SK-N-SH (cell line): ENCODE data around the gene DYNLT1. TPM values are rescaled to one million over a fixed set of nuclear protein-coding genes. Genes with fewer than 3 reads are reported as not detected.

ENCODE experiments used
- CTCF ChIA-PET: fragments of 300-600, 350-600 bp; formaldehyde crosslinking; extraction: SDS; loops from one replicate; lab custom pipeline; 2021; lab: Yijun Ruan, JAX
- POLR2A ChIA-PET: fragments of 350-600 bp; sonication (Branson Sonifier 250); formaldehyde crosslinking; extraction: SDS; loops from one replicate; lab custom pipeline; 2020; ENCODE audit warnings: antibody characterized with exemption, inconsistent platforms; lab: Yijun Ruan, JAX
- DNase-seq: peaks from one replicate; pipeline ENCODE4 v3.0.0; 2012
- H2AFZ ChIP-seq: fragments of 200-600 bp; sonication (generic); 2 replicates; pipeline ENCODE4 v1.8.1; 2016; ENCODE audit warnings: antibody characterized with exemption, mild to moderate bottlenecking, low read depth
- H3F3A ChIP-seq: fragments of 200-600 bp; sonication (generic); replicated peaks from 2 replicates; pipeline ENCODE3; 2016; ENCODE audit warnings: antibody characterized with exemption, mild to moderate bottlenecking; ENCODE audit not compliant: insufficient read depth
- H3K27ac ChIP-seq, 2 experiments: fragments of 200-500 bp in 1 of 2; fragments of 200-600 bp in 1 of 2; sonication (Bioruptor generic) in 1 of 2; sonication (generic), shearing (Covaris generic) in 1 of 2; 2 replicates each; pipeline versions ENCODE4 v1.5.1 to v1.6.1; 2014 to 2016; ENCODE audit warnings: low read depth in 2 of 2, inconsistent platforms in 1 of 2, low read length in 1 of 2, mild to moderate bottlenecking in 1 of 2, mixed read lengths in 1 of 2
- H3K27me3 ChIP-seq: fragments of 200-600 bp; sonication (generic), shearing (Covaris generic); 2 replicates; pipeline ENCODE4 v1.6.1; 2016; ENCODE audit warnings: mixed run types; ENCODE audit not compliant: insufficient read depth
- H3K36me3 ChIP-seq, 2 experiments: fragments of 200-500 bp in 1 of 2; fragments of 200-600 bp in 1 of 2; sonication (Bioruptor generic) in 1 of 2; sonication (generic) in 1 of 2; replicated peaks in 1 of 2; 2 replicates each; pipeline versions ENCODE3 to v1.5.1; 2014 to 2016; ENCODE audit warnings: low read length in 1 of 2, mild to moderate bottlenecking in 1 of 2; ENCODE audit not compliant: insufficient read depth in 2 of 2, control insufficient read depth in 1 of 2
- H3K4me1 ChIP-seq, 2 experiments: fragments of 200-500 bp in 1 of 2; fragments of 200-600 bp in 1 of 2; sonication (Bioruptor generic) in 1 of 2; sonication (generic), shearing (Covaris generic) in 1 of 2; 2 replicates each; pipeline versions ENCODE4 v1.5.1 to v1.6.1; 2014 to 2016; ENCODE audit warnings: low read depth in 1 of 2, low read length in 1 of 2, mixed run types in 1 of 2; ENCODE audit not compliant: insufficient read depth in 2 of 2, control insufficient read depth in 1 of 2
- H3K4me2 ChIP-seq: fragments of 200-600 bp; sonication (generic), shearing (Covaris generic); 2 replicates; pipeline ENCODE4 v1.6.1; 2017; ENCODE audit warnings: mixed run types
- H3K4me3 ChIP-seq, 2 experiments: fragments of 200-500 bp in 1 of 2; fragments of 200-600 bp in 1 of 2; sonication (Bioruptor generic) in 1 of 2; sonication (generic), shearing (Covaris generic) in 1 of 2; 2 replicates each; pipeline versions ENCODE4 v1.5.1 to v1.8.1; 2014 to 2016; ENCODE audit warnings: low read depth in 2 of 2, inconsistent platforms in 1 of 2, low read length in 1 of 2, mild to moderate bottlenecking in 1 of 2, mixed read lengths in 1 of 2, moderate library complexity in 1 of 2
- H3K79me2 ChIP-seq: fragments of 200-600 bp; sonication (generic); 2 replicates; pipeline ENCODE4 v1.8.1; 2017; ENCODE audit warnings: mild to moderate bottlenecking; ENCODE audit not compliant: insufficient read depth
- H3K9ac ChIP-seq: fragments of 200-600 bp; sonication (generic); 2 replicates; pipeline ENCODE4 v1.6.1; 2017; ENCODE audit warnings: mixed run types
- H3K9me2 ChIP-seq: fragments of 200-600 bp; sonication (generic); 2 replicates; pipeline ENCODE4 v1.6.1; 2017; ENCODE audit warnings: mixed run types
- H3K9me3 ChIP-seq: fragments of 200-600 bp; sonication (generic); 2 replicates; pipeline ENCODE4 v1.6.1; 2017; ENCODE audit warnings: mixed run types, mild to moderate bottlenecking, moderate library complexity
- H4K20me1 ChIP-seq: fragments of 200-600 bp; sonication (generic); 2 replicates; pipeline ENCODE4 v1.6.1; 2017; ENCODE audit warnings: mild to moderate bottlenecking, mixed run types; ENCODE audit not compliant: insufficient read depth
- CHD2 ChIP-seq: fragments of 150-350 bp; IDR thresholded peaks from 2 replicates; pipeline ENCODE4 v1.6.1; 2018; ENCODE audit warnings: low read length; ENCODE audit not compliant: partially characterized antibody
- CTCF ChIP-seq: fragments of 200-600 bp; sonication (generic); IDR thresholded peaks from 2 replicates; pipeline ENCODE4 v1.6.1; 2017; ENCODE audit warnings: antibody characterized with exemption, mild to moderate bottlenecking, moderate library complexity
- ELF1 ChIP-seq: IDR thresholded peaks from 2 replicates; pipeline ENCODE4 v1.4.0; 2012
- EP300 ChIP-seq, 2 experiments: IDR thresholded peaks; 2 replicates each; pipeline versions ENCODE4 v1.4.0 to v1.6.1; 2012; ENCODE audit warnings: borderline replicate concordance in 1 of 2, low read depth in 1 of 2, low read length in 1 of 2
- EZH2phosphoT487 ChIP-seq: fragments of 200-600 bp; sonication (generic); IDR thresholded peaks from 2 replicates; pipeline ENCODE4 v1.6.1; 2017; ENCODE audit warnings: low read depth, mixed run types, mild to moderate bottlenecking, antibody characterized with exemption, moderate library complexity, borderline replicate concordance
- FOSL2 ChIP-seq: IDR thresholded peaks from 2 replicates; pipeline ENCODE4 v1.4.0; 2012; ENCODE audit warnings: low read depth, mild to moderate bottlenecking, moderate library complexity, borderline replicate concordance
- FOXM1 ChIP-seq: IDR thresholded peaks from 2 replicates; pipeline ENCODE4 v1.4.0; 2012; ENCODE audit warnings: low read depth, mild to moderate bottlenecking
- GABPA ChIP-seq: IDR thresholded peaks from 2 replicates; pipeline ENCODE4 v1.4.0; 2012; ENCODE audit warnings: low read depth, mild to moderate bottlenecking
- GATA2 ChIP-seq: sonication (generic); formaldehyde crosslinking; IDR thresholded peaks from 2 replicates; pipeline ENCODE4 v1.5.0; 2020; ENCODE audit warnings: mild to moderate bottlenecking, missing genetic modification reagents
- IRF3 ChIP-seq: fragments of 150-350 bp; IDR thresholded peaks from 2 replicates; pipeline ENCODE4 v1.6.1; 2016; ENCODE audit warnings: mild to moderate bottlenecking, low read depth, low read length
- JUND ChIP-seq: IDR thresholded peaks from 2 replicates; pipeline ENCODE4 v1.4.0; 2012
- MAX ChIP-seq: IDR thresholded peaks from 2 replicates; pipeline ENCODE4 v1.4.0; 2012; ENCODE audit warnings: low read depth
- MEF2A ChIP-seq: IDR thresholded peaks from 2 replicates; pipeline ENCODE4 v1.4.0; 2012; ENCODE audit warnings: low read depth, borderline replicate concordance
- NFIC ChIP-seq: IDR thresholded peaks from 2 replicates; pipeline ENCODE4 v1.4.0; 2012; ENCODE audit warnings: borderline replicate concordance
- RAD21 ChIP-seq: IDR thresholded peaks from 2 replicates; pipeline ENCODE4 v1.6.1; 2012; ENCODE audit warnings: mild to moderate bottlenecking, low read length
- RCOR1 ChIP-seq: fragments of 150-350 bp; IDR thresholded peaks from 2 replicates; pipeline ENCODE4 v1.6.1; 2017; ENCODE audit warnings: antibody characterized with exemption, low read length
- RFX5 ChIP-seq: IDR thresholded peaks from 2 replicates; pipeline ENCODE4 v1.6.1; 2012; ENCODE audit warnings: mild to moderate bottlenecking, improper control_type of control experiment, low read length
- RXRA ChIP-seq: IDR thresholded peaks from 2 replicates; pipeline ENCODE4 v1.4.0; 2012; ENCODE audit warnings: low read depth, mild to moderate bottlenecking, borderline replicate concordance
- SIN3A ChIP-seq: IDR thresholded peaks from 2 replicates; pipeline ENCODE4 v1.6.1; 2012; ENCODE audit warnings: low read depth, mild to moderate bottlenecking, low read length, moderate library complexity, borderline replicate concordance
- TEAD4 ChIP-seq: IDR thresholded peaks from 2 replicates; pipeline ENCODE4 v1.4.0; 2012; ENCODE audit warnings: mild to moderate bottlenecking, borderline replicate concordance; ENCODE audit not compliant: insufficient read depth
- YY1 ChIP-seq: IDR thresholded peaks from 2 replicates; pipeline ENCODE4 v1.4.0; 2012; ENCODE audit warnings: low read depth, mild to moderate bottlenecking
- whole genome bisulfite sequencing: methylation state at CpG from one replicate; pipeline ENCODE4 v1.1.6; 2017; ENCODE audit warnings: low lambda C conversion rate; 5-methylcytosine and 5-hydroxymethylcytosine counted together
- polyA plus RNA-seq, 3 experiments: library from polyadenylated mRNA; depleted of rRNA; stranded (reverse); fragments of >200 nt; gene quantifications; 2 replicates each; pipeline ENCODE4 v1.2.3, GENCODE V29; 2012

DYNLT1 gene
- polyA plus RNA-seq, 1 of the 3 experiments (the other 2 are of a cell fraction) = 306 TPM

GRCh38 chr6:158662954-158663624 is 18.5 kb upstream of the DYNLT1 start:
- WGBS = 89% methylated on average over 26 of the region's 27 CpGs
- no peak for DNase-seq
- no peak overlapping the region for H3K27ac ChIP-seq
- H3K4me2 ChIP-seq = no peak overlapping the region
- no peaks in the 10 kb centered on the region for H3K27me3 ChIP-seq
- ChIA-PET POLR2A (interaction anchor here (0.6 kb wide), 1 partner anchor 15 kb away, joined by 3 read pairs; no protein-coding TSS in a partner anchor), CTCF (interaction anchor here (1.1 to 2.4 kb wide), 5 partner anchors 17 to 310 kb away, joined by 3 to 7 read pairs (median 5); no protein-coding TSS in a partner anchor)
- H3K9me3 ChIP-seq = no peaks in the 10 kb centered on the region
- no peak overlapping the region for H3K4me3 ChIP-seq
- no peaks in the 10 kb centered on the region for H3K36me3 ChIP-seq
- H3K79me2 ChIP-seq = no peaks in the 10 kb centered on the region
- no peaks in the 10 kb centered on the region for H3F3A ChIP-seq
- H4K20me1 ChIP-seq = no peaks in the 10 kb centered on the region
- no peaks in the 10 kb centered on the region for H3K9me2 ChIP-seq
- no peak overlapping the region for H2AFZ ChIP-seq
- H3K4me1 ChIP-seq = no peaks in the 10 kb centered on the region
- TF ChIP-seq FOXM1 (no peak), FOSL2 (no peak), SIN3A (no peak), EZH2phosphoT487 (no peak)
- no peak overlapping the region for H3K9ac ChIP-seq

DNA sequence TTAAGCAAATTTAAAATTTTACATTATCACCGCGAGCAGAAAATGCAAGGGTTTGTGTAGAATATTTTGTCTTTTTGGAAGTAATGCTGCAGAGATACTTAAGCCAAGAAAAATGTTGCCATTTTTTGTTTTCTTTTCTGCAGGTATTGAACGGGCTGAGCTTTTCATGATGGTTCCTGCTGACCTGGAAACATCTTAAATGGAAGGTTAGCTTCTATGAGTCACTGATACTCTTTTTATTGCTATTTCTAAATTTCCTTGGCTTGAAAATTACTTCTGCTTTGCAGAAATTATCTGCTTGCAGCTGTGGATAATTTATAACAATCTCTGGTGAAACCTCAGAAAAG is 18.0 kb upstream of the DYNLT1 start:
- Histone ChIP-seq H3K27me3 (no peaks in the 10 kb centered on the region), H3K9me3 (no peaks in the 10 kb centered on the region), H3F3A (peaks cover under 1% of the 10 kb centered on the region), H3K4me2 (no peak overlapping the region), H3K9ac (no peak overlapping the region), H2AFZ (no peak overlapping the region), H3K79me2 (no peaks in the 10 kb centered on the region), H3K36me3 (no peaks in the 10 kb centered on the region), H4K20me1 (no peaks in the 10 kb centered on the region), H3K27ac (no peak overlapping the region), H3K4me3 (no peak overlapping the region), H3K9me2 (no peaks in the 10 kb centered on the region), H3K4me1 (no peaks in the 10 kb centered on the region)
- DNase-seq = no peak
- 81% methylated on average over 3 of the region's 3 CpGs for WGBS
- no peak for TF ChIP-seq RCOR1
- no peak for TF ChIP-seq RXRA
- TF ChIP-seq NFIC = no peak
- no peak for TF ChIP-seq CTCF
- TF ChIP-seq EP300 (IDR thresholded peaks at IDR 0.05; ENCODE audit: borderline replicate concordance in 1 of 2, low read depth in 1 of 2, low read length in 1 of 2) = no peak
- TF ChIP-seq GATA2 (CRISPR knock-in tag) = no peak
- TF ChIP-seq MAX = no peak
- TF ChIP-seq FOXM1 = no peak
- TF ChIP-seq EZH2phosphoT487 = no peak
- TF ChIP-seq CHD2 = no peak
- no peak for TF ChIP-seq RAD21
- TF ChIP-seq ELF1 = no peak
- no peak for TF ChIP-seq MEF2A
- TF ChIP-seq RFX5 = no peak
- TF ChIP-seq SIN3A = no peak
- TF ChIP-seq JUND = no peak
- TF ChIP-seq YY1 = no peak
- no peak for TF ChIP-seq IRF3
- no peak for TF ChIP-seq GABPA
- TF ChIP-seq TEAD4 = no peak
- POLR2A ChIA-PET = no interaction called here
- CTCF ChIA-PET = interaction anchor here (1.1 to 2.4 kb wide), 5 partner anchors 16 to 310 kb away, joined by 3 to 7 read pairs (median 5); no protein-coding TSS in a partner anchor
